Ovary (tissue), 3 donors: ENCODE results near the gene DNAJB8.

Experiments
- CTCF ChIP-seq, 3 donors: fragments of 450-650 bp in 2 of 3; fragments of 200-600 bp in 1 of 3; IDR thresholded peaks; one replicate each; pipeline versions ENCODE4 v1.5.1 to v1.8.0; 2016 to 2022; ENCODE audit warnings: antibody characterized with exemption in 3 of 3, mild to moderate bottlenecking in 1 of 3
- POLR2A ChIP-seq: fragments of 450-650 bp; IDR thresholded peaks from one replicate; pipeline ENCODE4 v1.6.1; 2017; ENCODE audit warnings: antibody characterized with exemption, mild to moderate bottlenecking, moderate library complexity
- donor health status: DM: no; HTN: no; CAD: no.

GRCh38 chr3:128413413-128414205 lies 53.1 kb downstream of the DNAJB8 start:
- TF ChIP-seq CTCF (IDR thresholded peaks at IDR 0.05) (no peak), POLR2A (no peak)
